DOHH2 (cell line): Measurements from ENCODE around the gene ANKS1B.

ENCODE experiments used
- H3F3A ChIP-seq: fragments of 200-600 bp; sonication (generic), shearing (Covaris generic); 2 replicates; pipeline ENCODE4 v1.6.0; 2016; ENCODE audit warnings: antibody characterized with exemption, mild to moderate bottlenecking; ENCODE audit not compliant: control insufficient read depth, insufficient read depth
- H3K27ac ChIP-seq: fragments of 200-600 bp; sonication (generic); 2 replicates; pipeline ENCODE4 v1.5.1; 2014; ENCODE audit warnings: low read depth, mild to moderate bottlenecking, low read length, moderate library complexity
- H3K27me3 ChIP-seq: fragments of 200-600 bp; sonication (generic); 2 replicates; pipeline ENCODE4 v1.6.1; 2014; ENCODE audit warnings: mild to moderate bottlenecking, low read length, mixed read lengths; ENCODE audit not compliant: control insufficient read depth
- H3K36me3 ChIP-seq: fragments of 200-600 bp; sonication (generic); 2 replicates; pipeline ENCODE4 v1.6.1; 2014; ENCODE audit warnings: mild to moderate bottlenecking, low read length, moderate library complexity, mixed read lengths; ENCODE audit not compliant: control insufficient read depth
- H3K4me1 ChIP-seq: fragments of 200-600 bp; sonication (generic); 2 replicates; pipeline ENCODE4 v1.6.1; 2014; ENCODE audit warnings: mild to moderate bottlenecking, low read length, mixed read lengths; ENCODE audit not compliant: control insufficient read depth
- H3K4me2 ChIP-seq: fragments of 200-600 bp; sonication (generic); 2 replicates; pipeline ENCODE4 v1.6.0; 2014; ENCODE audit warnings: mild to moderate bottlenecking, low read length, moderate library complexity
- H3K4me3 ChIP-seq: fragments of 200-600 bp; sonication (generic); 2 replicates; pipeline ENCODE4 v1.5.1; 2014; ENCODE audit warnings: mild to moderate bottlenecking, low read length, mixed read lengths
- H3K79me2 ChIP-seq: fragments of 200-600 bp; sonication (generic); 2 replicates; pipeline ENCODE4 v1.6.1; 2014; ENCODE audit warnings: mild to moderate bottlenecking, low read length, mixed read lengths; ENCODE audit not compliant: control insufficient read depth
- H3K9me2 ChIP-seq: fragments of 200-600 bp; sonication (generic); replicated peaks from 2 replicates; pipeline ENCODE4 v1.6.1; 2014; ENCODE audit warnings: mild to moderate bottlenecking, low read length, mixed read lengths; ENCODE audit not compliant: control insufficient read depth
- H3K9me3 ChIP-seq: fragments of 200-600 bp; sonication (generic); 2 replicates; pipeline ENCODE4 v1.6.1; 2014; ENCODE audit warnings: antibody characterized with exemption, low read length, mixed read lengths; ENCODE audit not compliant: control insufficient read depth, insufficient read depth
- H4K20me1 ChIP-seq: fragments of 200-600 bp; sonication (generic); 2 replicates; pipeline ENCODE4 v1.6.0; 2014; ENCODE audit warnings: low read depth, mild to moderate bottlenecking, antibody characterized with exemption, low read length, moderate library complexity; ENCODE audit not compliant: control insufficient read depth, insufficient read depth
- EZH2phosphoT487 ChIP-seq: fragments of 200-600 bp; sonication (generic); IDR thresholded peaks from 2 replicates; pipeline ENCODE4 v1.6.1; 2017; ENCODE audit warnings: borderline replicate concordance, mild to moderate bottlenecking, antibody characterized with exemption, low read length, moderate library complexity, mixed read lengths
- TF ChIP-seq, protein P1 (sequence below): fragments of 200-600 bp; sonication (generic); IDR thresholded peaks from one replicate; pipeline ENCODE4 v1.5.1; 2014; ENCODE audit warnings: antibody characterized with exemption, mild to moderate bottlenecking, low read depth, low read length; ENCODE audit not compliant: poor library complexity, severe bottlenecking

ANKS1B gene

DNA sequence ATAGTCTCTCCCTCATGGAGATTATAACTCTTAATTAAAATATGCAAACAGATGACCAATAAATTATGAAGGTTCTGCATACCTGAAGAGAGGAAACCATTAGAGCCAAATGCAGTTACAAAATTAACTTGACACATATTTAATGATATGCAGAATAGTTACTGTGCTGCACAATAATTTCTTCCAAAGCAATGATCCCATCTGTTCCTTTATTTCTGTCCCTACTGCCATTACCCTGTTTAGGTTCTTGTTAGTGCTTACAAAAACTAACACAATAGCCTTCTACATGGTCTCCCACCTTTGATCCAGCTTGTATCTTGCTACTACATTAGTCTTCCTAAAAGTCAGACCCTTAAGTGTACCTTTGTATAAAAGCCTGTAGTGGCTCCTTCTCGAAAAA, 928.5 kb downstream of the ANKS1B start:
- TF ChIP-seq EZH2phosphoT487 = no peak
- TF ChIP-seq, protein P1, sequence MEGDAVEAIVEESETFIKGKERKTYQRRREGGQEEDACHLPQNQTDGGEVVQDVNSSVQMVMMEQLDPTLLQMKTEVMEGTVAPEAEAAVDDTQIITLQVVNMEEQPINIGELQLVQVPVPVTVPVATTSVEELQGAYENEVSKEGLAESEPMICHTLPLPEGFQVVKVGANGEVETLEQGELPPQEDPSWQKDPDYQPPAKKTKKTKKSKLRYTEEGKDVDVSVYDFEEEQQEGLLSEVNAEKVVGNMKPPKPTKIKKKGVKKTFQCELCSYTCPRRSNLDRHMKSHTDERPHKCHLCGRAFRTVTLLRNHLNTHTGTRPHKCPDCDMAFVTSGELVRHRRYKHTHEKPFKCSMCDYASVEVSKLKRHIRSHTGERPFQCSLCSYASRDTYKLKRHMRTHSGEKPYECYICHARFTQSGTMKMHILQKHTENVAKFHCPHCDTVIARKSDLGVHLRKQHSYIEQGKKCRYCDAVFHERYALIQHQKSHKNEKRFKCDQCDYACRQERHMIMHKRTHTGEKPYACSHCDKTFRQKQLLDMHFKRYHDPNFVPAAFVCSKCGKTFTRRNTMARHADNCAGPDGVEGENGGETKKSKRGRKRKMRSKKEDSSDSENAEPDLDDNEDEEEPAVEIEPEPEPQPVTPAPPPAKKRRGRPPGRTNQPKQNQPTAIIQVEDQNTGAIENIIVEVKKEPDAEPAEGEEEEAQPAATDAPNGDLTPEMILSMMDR = no peak
- H3K9me3 ChIP-seq = no peaks in the 10 kb centered on the region; the same call in 1 of the 2 replicates
- H3K4me2 ChIP-seq = no peak overlapping the region
- 0 out of 2 replicates have a peak, but pooled peaks cover 7% of the 10 kb centered on the region for H3K4me1 ChIP-seq
- H3K27me3 ChIP-seq = no peaks in the 10 kb centered on the region
- no peaks in the 10 kb centered on the region for H3K79me2 ChIP-seq
- no peaks in the 10 kb centered on the region for H3K36me3 ChIP-seq
- H3K27ac ChIP-seq = no peak overlapping the region
- H3K4me3 ChIP-seq = no peak overlapping the region
- no peaks in the 10 kb centered on the region for H4K20me1 ChIP-seq
- no peaks in the 10 kb centered on the region for H3F3A ChIP-seq
- no peaks in the 10 kb centered on the region for H3K9me2 ChIP-seq

DNA sequence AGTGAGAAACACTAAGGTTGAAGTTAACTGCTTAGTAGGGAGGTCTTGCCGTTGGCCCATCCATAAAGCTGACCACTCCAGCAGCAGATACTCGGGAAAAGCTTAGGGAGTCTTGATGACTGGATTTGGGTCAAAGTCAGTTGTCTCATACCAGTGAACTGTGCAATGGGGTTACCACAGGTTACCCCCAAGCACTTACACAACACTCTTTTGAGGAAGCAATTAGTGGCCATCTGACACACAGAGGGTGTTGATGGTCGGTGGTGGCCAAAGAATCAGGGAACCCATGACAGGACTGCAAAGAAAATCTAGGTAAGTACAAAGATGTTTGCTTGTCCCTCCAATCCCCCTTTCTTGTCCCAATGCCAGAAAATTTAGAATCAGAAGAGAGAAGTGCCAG, 929.4 kb downstream of the ANKS1B start:
- no peaks in the 10 kb centered on the region for H4K20me1 ChIP-seq
- H3F3A ChIP-seq = no peaks in the 10 kb centered on the region
- H3K4me2 ChIP-seq = no peak overlapping the region
- TF ChIP-seq EZH2phosphoT487 = no peak
- TF ChIP-seq, protein P1 = no peak
- H3K4me3 ChIP-seq = no peak overlapping the region
- no peak overlapping the region for H3K27ac ChIP-seq
- peaks cover 3% of the 10 kb centered on the region; the same call in 1 of the 2 replicates for H3K9me3 ChIP-seq
- H3K79me2 ChIP-seq = no peaks in the 10 kb centered on the region
- H3K9me2 ChIP-seq = no peaks in the 10 kb centered on the region
- H3K27me3 ChIP-seq = no peaks in the 10 kb centered on the region
- H3K4me1 ChIP-seq = 0 out of 2 replicates have a peak, but pooled peaks cover 7% of the 10 kb centered on the region
- H3K36me3 ChIP-seq = no peaks in the 10 kb centered on the region

DNA sequence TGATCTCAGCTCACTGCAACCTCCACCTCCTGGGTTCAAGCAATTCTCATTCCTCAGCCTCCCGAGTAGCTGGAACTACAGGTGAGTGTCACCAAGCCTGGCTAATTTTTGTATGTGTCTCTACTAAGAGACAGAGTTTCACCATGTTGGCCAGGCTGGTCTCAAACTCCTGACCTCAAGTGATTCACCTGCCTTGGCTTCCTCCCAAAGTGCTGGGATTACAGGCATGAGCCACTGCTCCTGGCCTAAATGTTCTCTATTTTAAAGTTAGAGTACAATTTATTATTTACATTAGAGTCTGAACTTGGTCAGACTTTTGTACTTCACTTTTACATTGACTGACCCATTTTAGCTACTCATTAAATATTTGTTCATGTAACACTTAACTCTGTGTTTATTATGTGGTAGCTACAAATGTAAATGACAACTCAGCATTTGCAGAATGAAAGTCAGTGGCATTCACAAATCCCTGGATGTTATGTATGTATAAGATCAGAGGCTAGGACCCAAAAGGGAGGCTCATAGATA, 930.1 kb downstream of the ANKS1B start:
- Histone ChIP-seq H3K27ac (no peak overlapping the region), H3K79me2 (no peaks in the 10 kb centered on the region), H3K36me3 (no peaks in the 10 kb centered on the region), H3F3A (no peaks in the 10 kb centered on the region), H3K9me2 (no peaks in the 10 kb centered on the region), H3K9me3 (peaks cover 3% of the 10 kb centered on the region; the same call in 1 of the 2 replicates), H3K4me2 (no peak overlapping the region), H4K20me1 (no peaks in the 10 kb centered on the region), H3K27me3 (no peaks in the 10 kb centered on the region), H3K4me1 (0 out of 2 replicates have a peak, but pooled peaks cover 7% of the 10 kb centered on the region), H3K4me3 (no peak overlapping the region)
- TF ChIP-seq EZH2phosphoT487 = no peak
- TF ChIP-seq, protein P1 = no peak
